GM19099 (cell line): ENCODE data around the gene MEGF6.

Experiments used
- POLR2A ChIP-seq: IDR thresholded peaks from 3 replicates; pipeline ENCODE4 v1.6.1; 2011; ENCODE audit warnings: low read depth; ENCODE audit not compliant: insufficient read length; ENCODE audit errors: extremely low read depth

Gene MEGF6

DNA sequence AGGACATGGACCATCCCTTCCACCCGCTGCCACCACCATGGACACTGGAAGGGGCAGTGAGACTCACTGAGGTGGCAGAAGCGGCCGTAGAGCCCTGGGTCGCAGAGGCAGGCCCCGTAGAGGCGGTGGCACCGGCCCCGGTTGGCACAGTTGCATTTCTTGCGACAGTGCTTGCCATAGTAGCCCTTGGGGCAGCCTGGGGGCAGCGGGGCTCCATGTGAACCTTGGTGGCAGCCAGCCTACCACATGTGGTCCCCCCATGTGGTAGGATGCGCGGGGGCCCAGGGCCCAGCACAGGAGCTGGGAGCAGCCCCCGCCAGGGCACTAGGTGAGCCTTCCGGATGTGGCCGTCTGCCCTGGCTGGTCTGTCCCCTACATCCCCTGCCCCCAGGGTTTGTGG lies 105.3 kb downstream of the MEGF6 start:
- TF ChIP-seq POLR2A = no peak

DNA sequence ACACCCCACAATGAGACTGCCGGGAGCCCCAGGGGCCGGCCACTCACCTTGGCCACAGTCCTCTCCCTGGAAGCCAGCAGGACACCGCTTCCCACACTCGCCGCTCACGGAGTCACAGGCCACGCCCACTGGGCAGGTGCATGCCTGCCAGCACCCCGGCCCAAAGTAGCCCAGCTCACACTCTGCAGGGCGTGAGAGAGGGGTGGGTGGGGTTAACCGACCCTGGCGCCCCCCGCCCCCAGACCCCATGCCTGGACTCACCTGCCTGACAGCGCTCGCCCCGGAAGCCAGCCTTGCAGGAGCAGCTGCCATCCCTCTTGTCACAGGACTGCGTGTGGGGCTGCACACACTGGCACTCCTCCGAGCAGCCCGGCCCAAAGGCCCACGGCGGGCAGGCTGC lies 106.1 kb downstream of the MEGF6 start:
- TF ChIP-seq POLR2A = no peak

DNA sequence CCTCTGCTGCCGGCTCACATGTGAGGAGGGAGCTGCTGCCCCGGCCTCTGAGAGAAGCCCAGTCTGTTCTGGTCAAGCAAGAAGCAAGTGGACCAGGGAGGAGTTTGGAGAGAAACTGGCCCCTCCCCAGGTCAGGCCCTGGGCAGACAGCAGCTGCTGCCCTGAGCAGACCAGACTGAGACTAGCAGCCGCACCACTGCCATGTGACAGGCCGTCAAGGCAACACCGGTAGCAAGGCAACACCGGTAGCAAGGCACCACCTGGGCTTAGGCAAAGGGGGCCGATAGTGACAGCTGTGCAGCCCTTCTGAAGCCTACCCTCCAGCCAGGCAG lies 106.5 kb downstream of the MEGF6 start:
- no peak for TF ChIP-seq POLR2A

DNA sequence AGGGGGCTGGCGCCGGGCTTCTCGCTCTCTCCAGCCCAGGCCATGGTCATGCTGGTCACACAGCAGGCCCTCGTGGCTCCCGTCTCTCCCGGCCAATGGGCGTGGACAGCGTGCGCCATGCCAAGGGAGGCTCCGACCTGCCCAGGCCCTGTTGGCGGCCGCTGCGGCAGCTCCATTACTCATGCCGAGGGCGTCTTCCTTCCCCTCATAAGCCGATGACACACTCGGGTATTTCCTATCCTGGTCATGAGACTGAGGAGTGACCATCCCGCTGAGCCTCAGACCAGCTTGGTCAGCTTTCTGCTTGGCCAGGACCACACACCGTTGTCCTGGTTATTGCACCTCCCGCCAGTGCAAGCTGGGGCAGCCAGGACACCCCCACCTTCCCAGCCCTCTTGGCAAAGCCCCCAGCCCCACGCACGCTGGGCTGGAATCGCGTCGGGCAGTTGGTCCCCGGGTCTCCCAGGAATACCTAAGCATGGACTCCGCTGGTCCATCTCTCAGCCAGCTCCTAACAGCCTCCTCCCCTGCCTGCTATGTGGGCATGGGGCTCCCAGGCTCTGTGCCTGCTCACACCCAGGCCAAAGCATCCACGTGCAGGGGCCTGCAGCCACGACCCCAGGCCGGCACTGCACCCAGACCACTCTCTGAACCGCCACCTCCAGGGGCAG lies 107.0 kb downstream of the MEGF6 start:
- TF ChIP-seq POLR2A = no peak

DNA sequence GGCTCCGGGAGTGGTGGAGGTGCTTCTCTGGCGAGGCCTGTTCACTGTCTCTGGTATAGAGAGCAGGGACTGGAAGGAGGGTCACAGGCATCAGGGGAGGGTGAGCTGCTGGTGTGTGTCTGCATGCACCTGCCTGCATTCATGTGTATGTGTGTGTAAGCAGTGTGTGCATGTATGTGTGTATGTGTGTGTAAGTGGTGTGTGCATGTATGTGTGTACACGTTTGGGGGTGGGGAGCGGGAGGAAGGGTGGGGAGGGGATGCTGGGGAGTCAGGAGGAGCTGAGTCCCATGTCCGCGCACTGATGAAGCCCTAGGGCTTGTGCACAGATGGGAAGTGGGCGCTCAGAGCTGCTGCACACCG lies 107.8 kb downstream of the MEGF6 start:
- no peak for TF ChIP-seq POLR2A

DNA sequence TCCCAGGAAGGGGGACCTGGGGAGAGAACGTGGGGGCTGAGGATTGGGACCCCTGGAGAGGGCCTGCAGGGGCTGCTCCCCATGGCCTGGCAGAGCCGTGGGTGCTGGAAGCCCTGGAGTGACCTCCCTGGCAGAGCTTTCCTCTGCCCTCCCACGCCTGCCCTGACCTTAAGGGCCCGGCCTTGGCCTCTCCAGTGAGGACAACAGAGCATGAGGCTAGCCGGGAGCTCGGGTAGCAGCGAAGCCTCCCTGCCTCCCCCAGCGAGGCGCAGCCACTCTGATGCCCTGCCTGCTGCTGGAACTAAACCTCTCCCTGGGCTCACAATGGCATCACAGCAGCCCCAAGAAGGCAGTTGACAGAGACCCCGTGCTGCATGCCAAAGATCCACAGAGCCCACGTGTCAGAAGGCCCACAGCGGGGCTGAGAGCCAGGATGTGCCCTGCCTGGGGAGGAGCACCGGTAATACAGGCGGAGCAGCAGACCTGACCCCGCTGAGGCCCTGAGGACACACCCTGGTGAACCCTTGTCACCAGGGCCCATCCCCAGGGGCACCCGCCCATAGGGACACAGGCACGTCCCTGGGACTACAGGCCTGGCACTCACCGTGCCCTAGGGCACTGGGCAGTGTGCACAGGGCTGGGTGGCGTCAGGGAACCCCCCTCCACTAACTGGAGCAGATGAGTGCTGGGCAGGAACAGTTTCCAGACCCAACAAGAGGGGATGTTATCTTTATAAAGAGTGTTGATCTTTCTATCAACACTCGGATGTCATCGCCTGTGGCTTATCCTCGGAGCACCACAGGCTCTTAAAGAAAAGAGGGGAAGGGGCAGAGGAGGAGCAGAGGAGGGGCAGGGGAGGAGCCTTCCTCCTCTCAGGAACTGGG lies 108.4 kb downstream of the MEGF6 start:
- TF ChIP-seq POLR2A = no peak

DNA sequence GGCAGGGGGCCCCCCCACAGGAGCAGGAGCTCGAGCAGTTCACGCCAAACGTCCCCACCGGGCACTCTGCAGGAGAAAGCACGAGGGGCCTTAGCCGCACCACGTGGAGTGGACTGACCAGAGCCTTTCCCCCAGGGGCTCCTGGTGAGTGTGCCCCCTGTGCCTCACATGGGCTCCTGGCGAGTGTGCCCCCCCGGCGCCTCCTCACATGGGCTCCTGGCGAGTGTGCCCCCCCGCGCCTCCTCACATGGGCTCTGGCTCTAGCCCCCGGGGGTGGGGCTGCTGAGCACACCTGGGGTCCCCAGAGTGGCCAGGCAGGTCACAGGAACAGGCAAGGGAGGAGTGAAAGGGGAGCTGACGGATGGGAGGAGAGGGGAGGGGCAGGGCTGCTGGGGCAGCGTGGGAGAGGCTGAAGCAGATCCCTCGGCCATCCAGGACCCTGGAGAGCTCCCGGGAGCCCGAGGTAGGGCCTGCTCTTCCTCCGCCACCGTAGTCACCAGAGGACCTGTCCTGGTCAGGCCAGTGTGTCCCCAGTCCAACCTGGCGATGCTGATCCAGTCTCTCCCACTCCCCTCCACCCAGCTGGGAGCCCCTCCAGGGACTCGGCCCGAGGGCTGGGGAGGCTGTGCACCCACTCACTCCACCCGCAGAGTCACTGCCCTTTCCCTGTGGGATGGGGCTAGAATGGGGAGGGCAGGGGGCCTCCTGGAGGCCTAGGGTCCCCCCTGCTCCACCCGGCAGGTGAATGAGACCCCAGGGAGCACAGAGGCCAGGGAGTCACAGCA lies 109.3 kb downstream of the MEGF6 start:
- TF ChIP-seq POLR2A = no peak

DNA sequence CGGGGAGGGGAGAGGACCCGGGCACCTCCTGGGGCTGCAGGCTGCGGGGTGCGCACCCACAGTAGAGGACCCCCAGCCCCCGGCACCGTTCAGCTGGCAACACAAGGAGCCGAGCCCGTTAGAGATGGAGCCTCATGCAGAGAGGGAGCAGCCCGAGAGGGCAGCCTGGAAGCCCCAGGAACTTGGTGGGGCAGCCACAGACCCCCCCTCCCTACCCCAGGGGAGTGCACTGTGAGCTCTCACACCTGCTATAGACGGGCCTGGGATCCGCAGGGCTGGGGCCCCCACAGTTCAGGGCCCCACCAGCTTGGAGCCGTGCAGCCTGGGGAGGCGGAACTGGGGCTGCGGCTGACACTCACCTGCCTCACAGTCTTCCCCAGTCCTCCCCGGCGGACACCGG lies 109.9 kb downstream of the MEGF6 start:
- no peak for TF ChIP-seq POLR2A

DNA sequence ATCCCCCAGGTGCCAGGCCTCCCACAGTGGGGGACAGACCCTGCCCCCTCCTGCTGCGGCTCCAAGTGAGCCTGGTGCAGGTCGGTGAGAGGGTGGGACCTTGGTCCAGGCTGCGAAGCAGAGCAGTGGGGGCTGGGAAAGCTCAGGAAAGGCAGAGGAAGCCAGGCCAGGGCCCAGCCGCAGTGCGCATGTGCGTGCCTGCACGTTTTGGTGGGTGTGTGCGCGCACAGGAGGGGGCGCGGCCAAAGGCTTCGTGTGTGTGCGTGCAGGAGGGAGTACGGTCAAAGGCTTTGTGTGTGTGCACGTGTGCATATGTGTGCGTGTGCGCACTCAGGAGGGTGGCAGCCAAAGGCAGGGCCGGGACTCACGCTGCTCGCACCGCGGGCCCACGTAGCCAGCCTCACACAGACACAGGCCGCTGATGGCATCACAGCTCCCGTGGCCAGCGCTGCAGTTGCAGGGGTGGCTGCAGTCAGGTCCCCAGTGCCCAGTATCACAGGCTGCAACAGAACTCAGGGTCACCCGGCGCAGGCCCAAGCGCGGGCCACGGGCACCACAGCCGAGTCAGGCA lies 111.0 kb downstream of the MEGF6 start:
- no peak for TF ChIP-seq POLR2A

DNA sequence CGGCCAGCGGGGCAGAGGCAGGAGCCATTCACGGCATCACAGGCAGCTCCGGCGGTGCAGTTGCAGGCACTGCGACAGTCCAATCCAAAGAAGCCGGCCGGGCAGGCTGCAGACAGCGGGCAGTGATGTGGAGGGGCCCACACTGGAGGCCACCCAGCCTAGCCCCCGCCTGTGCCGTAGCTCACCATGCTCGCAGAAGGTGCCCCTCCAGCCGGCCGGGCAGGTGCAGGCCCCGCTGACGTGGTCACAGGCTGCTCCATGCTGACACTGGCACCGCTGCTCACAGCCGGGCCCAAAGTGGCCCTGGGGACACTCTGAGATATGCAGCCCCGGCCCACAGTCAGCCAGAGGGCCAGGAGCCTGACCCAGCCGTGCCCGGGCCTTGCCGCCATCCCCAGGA lies 111.7 kb downstream of the MEGF6 start:
- no peak for TF ChIP-seq POLR2A

DNA sequence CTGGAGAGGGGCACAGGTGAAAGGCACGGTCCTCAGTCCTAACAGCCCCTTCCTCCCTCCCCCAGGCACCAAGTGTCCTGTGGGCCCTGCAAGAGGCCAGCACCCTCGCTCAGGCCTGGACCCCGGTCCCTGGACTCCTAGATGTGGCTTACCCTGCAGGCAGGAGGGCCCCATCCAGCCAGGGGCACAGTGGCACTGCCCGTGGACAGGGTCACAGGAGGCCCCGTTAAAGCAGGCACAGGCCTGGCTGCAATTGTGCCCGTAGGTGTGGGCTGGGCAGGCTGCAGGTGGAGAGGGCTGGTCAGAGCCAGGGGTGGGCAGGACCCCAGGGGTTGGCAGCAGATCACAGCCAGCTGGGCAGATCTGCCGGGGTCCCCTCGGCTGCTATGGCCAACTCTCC lies 112.3 kb downstream of the MEGF6 start:
- no peak for TF ChIP-seq POLR2A

DNA sequence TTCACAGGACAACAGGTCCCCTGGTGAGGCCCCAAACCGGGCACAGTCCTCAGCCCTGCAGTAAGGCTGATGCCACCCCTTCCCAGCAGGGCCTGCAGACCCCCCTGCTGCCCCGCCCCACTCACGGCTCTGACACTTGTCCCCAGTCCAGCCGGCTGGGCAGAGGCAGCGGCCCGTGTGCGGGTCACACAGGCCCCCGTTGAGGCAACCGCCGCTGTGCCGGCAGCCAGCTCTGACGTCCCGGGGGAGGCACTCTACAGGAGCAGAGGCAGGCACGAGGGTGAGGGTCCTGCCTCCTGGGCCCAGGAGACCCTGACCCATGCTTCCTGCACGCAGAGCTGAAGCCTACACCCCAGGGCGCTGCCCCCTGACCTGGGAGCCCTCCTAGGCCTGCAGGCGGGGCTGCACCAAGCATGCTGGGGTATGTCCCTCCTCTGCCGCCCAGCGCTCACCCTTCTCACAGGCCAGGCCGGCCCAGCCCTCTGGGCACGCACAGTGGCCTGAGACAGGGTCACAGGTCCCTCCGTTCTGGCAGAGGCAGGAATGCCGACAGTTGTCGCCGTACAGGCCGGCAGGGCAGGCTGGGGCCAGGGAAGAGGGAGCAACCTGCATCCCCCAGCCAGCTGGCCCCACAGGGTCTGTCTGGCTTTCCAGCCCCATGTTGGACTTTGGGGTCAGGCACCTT lies 112.9 kb downstream of the MEGF6 start:
- no peak for TF ChIP-seq POLR2A

DNA sequence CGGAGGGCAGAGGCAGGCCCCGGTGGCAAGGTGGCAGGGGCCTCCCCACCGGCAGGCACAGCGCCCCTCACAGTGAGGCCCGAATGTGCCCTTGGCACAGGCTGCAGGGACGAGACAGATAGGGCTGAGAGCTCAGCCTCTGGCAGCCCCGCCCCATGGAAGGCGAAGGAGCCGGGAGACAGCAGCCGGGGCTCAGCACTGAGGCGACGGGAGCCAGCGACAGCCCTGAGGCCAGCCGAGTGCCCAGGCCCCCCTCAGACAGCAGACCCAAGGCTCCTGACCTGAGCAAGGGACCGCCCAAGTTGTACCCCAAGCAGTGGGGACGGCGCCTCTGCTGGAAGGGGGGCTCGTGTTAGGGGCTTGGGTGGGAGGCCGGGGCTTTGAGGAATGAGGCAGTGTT lies 113.8 kb downstream of the MEGF6 start:
- no peak for TF ChIP-seq POLR2A

DNA sequence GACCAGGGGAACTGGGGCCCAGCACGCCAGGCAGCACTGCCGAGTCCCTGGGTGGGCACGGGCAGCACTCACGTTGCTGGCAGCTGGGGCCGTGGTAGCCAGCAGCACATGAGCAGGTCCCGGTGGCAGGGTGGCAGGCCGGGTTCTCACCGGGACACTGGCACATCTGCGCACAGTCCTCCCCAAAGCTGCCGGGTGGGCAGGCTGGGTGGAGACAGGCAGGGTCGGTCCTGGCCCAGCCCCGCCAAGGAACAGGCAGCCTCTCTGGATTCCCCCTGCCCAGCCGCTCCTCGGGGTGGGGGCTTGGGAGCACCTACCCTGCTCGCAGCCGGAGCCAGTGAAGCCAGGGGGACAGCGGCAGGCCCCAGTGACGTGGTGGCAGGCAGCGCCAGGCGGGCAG lies 114.4 kb downstream of the MEGF6 start:
- no peak for TF ChIP-seq POLR2A

DNA sequence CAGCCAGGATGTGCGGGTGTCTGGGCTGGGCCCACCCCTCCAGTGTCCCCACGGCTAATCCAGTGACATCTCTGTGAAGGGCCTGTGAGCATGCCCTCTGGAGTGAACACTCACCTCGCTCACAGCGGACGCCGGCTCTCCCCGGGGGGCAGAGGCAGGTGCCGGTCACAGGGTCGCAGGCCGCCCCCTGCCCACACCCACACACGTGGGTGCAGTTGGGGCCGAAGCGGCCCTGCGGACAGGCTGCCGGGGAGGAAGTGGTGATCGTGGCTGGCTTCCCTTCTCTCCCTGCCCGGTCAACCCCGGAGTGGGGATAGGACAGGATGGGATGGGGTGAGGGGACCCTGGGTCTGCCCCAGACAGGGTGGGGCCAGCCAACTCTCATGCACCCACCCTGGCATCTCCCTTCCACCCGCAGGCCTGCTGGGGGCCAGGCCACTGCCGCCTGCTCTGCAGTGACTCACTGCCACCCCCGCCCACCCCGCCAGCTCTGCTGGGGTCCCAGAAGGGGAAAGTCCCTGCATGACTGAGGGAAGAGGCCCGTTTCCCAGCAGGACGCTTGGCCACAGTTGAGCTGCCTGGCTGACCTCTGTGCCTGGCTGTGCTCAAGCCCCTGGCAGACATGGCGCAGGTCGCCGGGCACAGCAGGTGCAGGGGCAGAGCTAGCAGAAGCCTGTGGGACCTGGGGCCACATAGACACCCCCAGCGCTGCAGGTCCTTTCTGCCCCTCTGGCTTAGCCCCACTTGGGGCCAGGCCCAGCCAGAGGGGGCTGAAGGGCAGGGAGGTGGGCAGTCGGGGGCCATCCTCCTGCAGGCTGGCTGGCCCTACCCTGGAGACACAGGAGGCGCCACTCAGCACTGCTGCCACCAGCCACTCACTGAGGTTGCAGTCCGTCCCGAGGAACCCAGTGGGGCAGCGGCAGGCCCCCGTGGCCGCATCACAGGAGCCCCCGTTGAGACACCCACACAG lies 115.2 kb downstream of the MEGF6 start:
- no peak for TF ChIP-seq POLR2A
